ACC112 (cell line): Measurements from ENCODE around the gene ZNF169.
A peak's percentile ranks its signal among the peaks of the same experiment; 100 is the strongest.
"Not testable (repeated sequence)": the region's sequence is repeated elsewhere in the genome, so short reads cannot be mapped to it uniquely, and the experiment has no call there.

Experiments
- H2AFZ ChIP-seq: fragments of 200-600 bp; sonication (generic); one replicate; pipeline ENCODE4 v1.6.0; 2017; ENCODE audit warnings: antibody characterized with exemption, low read length; ENCODE audit not compliant: unreplicated experiment
- H3K27ac ChIP-seq: fragments of 200-600 bp; sonication (generic); 2 replicates; pipeline ENCODE4 v1.5.1; 2014; ENCODE audit warnings: low read depth, mild to moderate bottlenecking, antibody characterized with exemption, low read length, moderate library complexity
- H3K27me3 ChIP-seq: fragments of 200-600 bp; sonication (generic); 2 replicates; pipeline ENCODE4 v1.6.1; 2014; ENCODE audit warnings: mild to moderate bottlenecking, antibody characterized with exemption, low read length, moderate library complexity, mixed read lengths; ENCODE audit not compliant: insufficient read depth
- H3K36me3 ChIP-seq: fragments of 200-600 bp; sonication (generic); 2 replicates; pipeline ENCODE4 v1.6.1; 2016; ENCODE audit warnings: mild to moderate bottlenecking, antibody characterized with exemption, low read length, moderate library complexity, mixed read lengths; ENCODE audit not compliant: insufficient read depth
- H3K4me1 ChIP-seq: fragments of 200-600 bp; sonication (generic); one replicate; pipeline ENCODE4 v1.6.1; 2016; ENCODE audit warnings: low read length, mixed read lengths; ENCODE audit not compliant: insufficient read depth, unreplicated experiment, control insufficient read depth
- H3K4me3 ChIP-seq: fragments of 200-600 bp; sonication (generic); 2 replicates; pipeline ENCODE4 v1.5.1; 2014; ENCODE audit warnings: mild to moderate bottlenecking, low read depth, low read length
- H3K79me2 ChIP-seq: fragments of 200-600 bp; sonication (generic); one replicate; pipeline ENCODE4 v1.6.0; 2016; ENCODE audit warnings: low read length; ENCODE audit not compliant: control insufficient read depth, unreplicated experiment, insufficient read depth

ZNF169 gene

DNA sequence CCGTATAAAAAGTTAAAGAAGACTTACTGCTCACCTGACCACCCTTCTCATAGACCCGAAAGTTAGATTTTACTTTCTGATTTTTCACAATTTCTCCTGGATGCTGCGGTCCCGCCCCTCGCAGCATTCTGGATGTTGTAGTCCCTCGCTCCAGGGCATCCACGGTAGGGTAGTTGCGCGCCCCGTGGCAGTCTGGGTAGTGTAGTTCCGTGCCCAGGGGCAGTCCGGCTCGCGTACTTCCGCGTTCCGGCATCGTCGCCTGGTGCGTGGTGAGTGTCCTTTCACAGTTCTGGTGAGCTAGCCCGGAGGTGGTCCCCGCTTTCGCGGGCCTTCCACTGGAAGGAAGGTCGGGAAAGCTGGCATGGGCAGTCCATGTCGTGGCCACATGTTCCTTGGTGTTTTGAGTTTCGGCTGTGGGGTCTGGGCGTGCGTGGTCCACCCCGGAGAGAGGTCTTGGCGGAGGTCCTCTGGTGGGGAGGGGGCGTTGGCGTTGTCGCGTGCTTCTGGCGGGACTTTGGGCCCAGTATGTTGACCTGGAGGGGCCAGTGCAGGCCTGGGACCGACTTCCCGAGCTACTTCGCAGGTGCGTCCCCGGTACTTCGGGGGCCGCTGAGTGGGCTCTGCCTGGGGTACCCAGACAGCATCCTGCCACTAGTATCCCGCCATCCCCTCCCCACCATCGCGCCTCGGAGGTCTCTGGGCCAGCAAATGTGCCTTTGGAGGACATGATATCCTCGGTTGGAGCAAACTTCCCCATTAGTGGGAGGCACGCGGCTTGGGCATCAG lies at the start of gene ZNF169:
Gene ZNF169, plus strand, starts transcription at position 222 of the 786 bp plus-strand sequence. CDS start 19,515 bp downstream, outside the sequence.
- H2AFZ ChIP-seq = peak within 1 kb of the TSS; percentile 99
- H3K4me1 ChIP-seq = no peaks in the 10 kb centered on the region
- H3K79me2 ChIP-seq = peaks cover 18% of the 10 kb centered on the region
- peak within 1 kb of the TSS; percentile 99 for H3K4me3 ChIP-seq
- peaks cover 22% of the 10 kb centered on the region for H3K27me3 ChIP-seq
- no peak within 1 kb of the TSS for H3K27ac ChIP-seq
- H3K36me3 ChIP-seq = peaks cover 3% of the 10 kb centered on the region

DNA sequence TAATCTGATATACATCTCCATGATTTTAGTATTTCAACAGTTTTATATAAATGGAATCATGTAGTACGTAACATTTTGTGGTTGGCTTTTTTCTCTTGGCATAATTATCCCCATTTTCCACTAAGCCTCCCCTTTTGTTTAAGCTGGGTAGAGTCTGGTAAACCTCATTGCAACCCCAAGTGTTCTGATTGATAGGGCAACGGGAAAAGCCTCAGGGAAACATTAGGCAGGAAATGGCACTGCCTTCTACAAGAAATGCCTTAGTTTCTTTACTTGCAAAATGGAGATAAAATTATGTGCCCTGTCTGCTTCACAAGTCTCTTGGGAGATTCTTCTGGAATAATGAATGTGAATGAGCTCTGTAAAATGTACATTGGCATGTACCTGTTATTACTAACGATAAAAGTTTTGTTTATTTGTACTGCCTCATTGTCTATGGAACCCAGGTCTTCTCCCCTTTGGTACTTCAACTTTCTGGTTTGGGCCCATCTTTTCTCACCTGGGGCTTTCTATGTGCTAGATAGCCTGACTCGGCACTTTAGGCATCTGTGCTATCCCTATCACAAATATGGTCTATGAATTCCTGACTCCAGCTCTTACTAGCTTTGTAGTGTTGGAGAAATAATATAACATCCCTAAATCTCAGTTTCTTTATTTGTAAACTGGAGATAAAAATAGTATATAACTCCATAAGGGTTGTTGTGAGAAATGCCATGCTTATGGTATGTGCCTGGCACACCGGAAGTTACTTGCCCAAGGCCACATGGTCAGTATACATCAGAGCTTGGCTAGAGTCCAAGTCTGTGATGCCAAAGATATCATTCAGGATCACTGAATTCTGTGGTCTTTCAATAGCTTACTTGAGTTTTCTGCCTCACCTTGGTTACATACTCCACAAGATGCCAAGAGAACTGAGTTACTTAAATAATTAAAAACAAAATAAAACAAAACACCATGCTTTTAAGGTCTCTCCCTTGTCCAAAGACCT lies 48.2 kb upstream of the ZNF169 start:
- no peak overlapping the region for H3K4me3 ChIP-seq
- H3K27me3 ChIP-seq = peaks cover 7% of the 10 kb centered on the region; the same call in 1 of the 2 replicates
- no peaks in the 10 kb centered on the region for H3K36me3 ChIP-seq
- H3K27ac ChIP-seq = no peak overlapping the region
- no peak overlapping the region for H2AFZ ChIP-seq
- no peaks in the 10 kb centered on the region for H3K4me1 ChIP-seq
- no peaks in the 10 kb centered on the region for H3K79me2 ChIP-seq

DNA sequence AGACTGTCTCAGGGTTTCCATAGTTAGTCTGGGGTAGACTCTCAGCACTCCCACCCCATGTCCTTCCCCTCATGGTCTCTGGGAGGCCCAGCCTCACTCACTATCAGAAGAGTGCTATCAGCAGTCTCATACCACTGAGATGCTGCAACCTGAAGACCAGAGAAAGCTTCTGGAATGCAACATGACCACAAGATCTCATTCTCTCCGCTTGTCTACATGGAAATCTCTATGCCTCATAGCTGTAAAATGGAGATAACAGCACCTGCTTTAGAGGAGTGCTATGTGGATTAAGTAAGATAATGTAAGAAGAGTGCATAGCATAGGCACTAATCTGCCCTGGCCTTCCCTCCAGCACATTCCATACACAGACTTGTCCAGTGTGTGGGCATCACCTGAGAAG lies 47.0 kb upstream of the ZNF169 start:
- no peaks in the 10 kb centered on the region for H3K36me3 ChIP-seq
- peaks cover 13% of the 10 kb centered on the region; the same call in 1 of the 2 replicates for H3K27me3 ChIP-seq
- H3K4me1 ChIP-seq = no peaks in the 10 kb centered on the region
- no peak overlapping the region for H3K4me3 ChIP-seq
- no peaks in the 10 kb centered on the region for H3K79me2 ChIP-seq
- no peak overlapping the region for H3K27ac ChIP-seq
- H2AFZ ChIP-seq = no peak overlapping the region

DNA sequence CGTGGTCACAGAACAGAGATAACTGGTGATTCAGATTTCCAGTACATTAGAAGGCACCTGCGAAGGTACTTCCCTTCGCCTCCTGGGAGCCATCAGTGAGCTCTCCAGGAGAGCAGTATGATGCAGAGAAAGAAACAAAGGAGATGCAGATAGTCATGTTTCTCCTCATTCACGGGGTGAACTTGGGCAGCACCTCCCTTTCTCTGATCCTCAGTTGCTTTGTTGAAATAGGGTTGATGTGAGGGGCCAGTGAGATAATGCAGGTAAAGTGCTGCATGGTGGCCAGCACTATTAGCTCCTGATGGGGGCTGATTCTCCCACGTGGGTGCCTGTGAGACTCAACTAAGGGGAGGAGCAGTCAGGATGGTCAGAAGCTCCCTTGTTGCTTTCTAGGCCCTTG lies 46.6 kb upstream of the ZNF169 start:
- Histone ChIP-seq H3K4me3 (no peak overlapping the region), H3K36me3 (no peaks in the 10 kb centered on the region), H3K27ac (no peak overlapping the region), H3K4me1 (no peaks in the 10 kb centered on the region), H3K79me2 (no peaks in the 10 kb centered on the region), H2AFZ (no peak overlapping the region), H3K27me3 (peaks cover 13% of the 10 kb centered on the region; the same call in 1 of the 2 replicates)

DNA sequence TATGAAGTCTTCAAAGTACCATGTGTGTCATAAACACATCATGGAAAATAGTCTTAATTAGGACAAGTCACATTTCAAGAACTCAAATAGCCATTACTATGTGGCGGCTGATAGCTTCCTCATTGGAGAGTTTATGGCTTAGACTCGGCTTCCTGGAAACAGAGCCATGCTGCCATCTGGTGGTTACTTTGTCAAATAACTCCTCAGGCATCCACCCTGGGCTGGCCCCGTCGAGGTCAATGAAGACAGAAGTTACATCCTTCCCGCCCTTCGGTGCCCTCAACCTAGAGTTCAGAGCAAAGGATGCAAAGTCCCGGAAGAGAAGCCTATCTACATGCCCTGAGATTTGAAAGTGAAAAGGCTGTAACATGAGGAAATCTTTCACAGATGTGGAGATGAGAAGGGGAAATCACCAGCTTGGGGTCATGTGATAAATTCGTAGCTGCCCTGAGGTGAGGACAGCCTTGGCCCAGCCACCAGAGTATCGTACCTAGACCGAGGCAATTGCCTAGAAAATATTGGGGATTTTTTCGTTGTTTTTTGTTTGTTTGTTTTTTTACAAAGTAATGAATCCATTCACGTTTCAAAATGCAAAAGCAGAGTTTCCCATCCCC lies 45.5 kb upstream of the ZNF169 start:
- Histone ChIP-seq H3K27ac (no peak overlapping the region), H3K36me3 (no peaks in the 10 kb centered on the region), H3K4me1 (no peaks in the 10 kb centered on the region), H3K4me3 (no peak overlapping the region), H3K79me2 (no peaks in the 10 kb centered on the region), H3K27me3 (peaks cover 13% of the 10 kb centered on the region; the same call in 1 of the 2 replicates), H2AFZ (peak overlapping the region; percentile 39)

DNA sequence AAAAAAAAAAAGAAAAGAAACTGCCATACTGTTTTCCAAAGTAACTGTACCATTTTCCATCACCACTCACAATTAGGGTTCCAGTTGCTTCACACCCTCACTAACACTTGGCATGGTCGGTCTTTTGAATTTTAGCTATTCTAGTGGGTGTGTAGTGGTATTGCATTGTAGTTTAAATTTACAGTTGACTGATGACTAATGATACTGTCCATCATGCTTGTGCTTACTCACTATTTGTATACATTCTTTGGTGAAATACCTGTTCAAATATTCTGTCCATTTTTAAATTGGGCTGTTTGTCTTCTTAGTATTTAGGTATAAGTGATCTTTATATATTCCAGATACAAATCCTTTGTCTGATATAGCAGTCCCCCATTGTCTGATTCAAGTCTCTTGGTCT lies 36.2 kb upstream of the ZNF169 start:
- H2AFZ ChIP-seq = no peak overlapping the region
- H3K4me3 ChIP-seq = no peak overlapping the region
- H3K79me2 ChIP-seq = no peaks in the 10 kb centered on the region
- H3K4me1 ChIP-seq = no peaks in the 10 kb centered on the region
- no peak overlapping the region for H3K27ac ChIP-seq
- H3K36me3 ChIP-seq = no peaks in the 10 kb centered on the region
- H3K27me3 ChIP-seq = peaks cover 5% of the 10 kb centered on the region; the same call in 1 of the 2 replicates

DNA sequence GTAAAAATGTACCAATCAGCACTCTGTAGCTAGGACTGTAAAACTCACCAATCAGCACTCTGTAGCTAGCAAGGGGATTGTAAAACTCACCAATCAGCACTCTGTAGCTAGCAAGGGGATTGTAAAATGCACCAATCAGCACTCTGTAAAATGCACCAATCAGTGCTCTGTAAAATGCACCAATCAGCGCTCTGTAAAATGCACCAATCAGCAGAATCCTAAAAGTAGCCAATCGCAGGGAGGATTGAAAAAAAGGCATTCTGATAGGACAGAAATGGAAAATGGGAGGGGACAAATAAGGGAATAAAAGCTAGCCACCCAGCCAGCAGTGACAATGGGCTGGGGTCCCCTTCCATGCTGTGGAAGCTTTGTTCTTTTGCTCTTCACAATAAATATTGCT lies 33.7 kb upstream of the ZNF169 start:
- H3K36me3 ChIP-seq, H2AFZ ChIP-seq, H3K27ac ChIP-seq, H3K79me2 ChIP-seq, H3K4me1 ChIP-seq, H3K4me3 ChIP-seq: not testable (repeated sequence)
- peaks cover 22% of the 10 kb centered on the region; the same call in 1 of the 2 replicates for H3K27me3 ChIP-seq

DNA sequence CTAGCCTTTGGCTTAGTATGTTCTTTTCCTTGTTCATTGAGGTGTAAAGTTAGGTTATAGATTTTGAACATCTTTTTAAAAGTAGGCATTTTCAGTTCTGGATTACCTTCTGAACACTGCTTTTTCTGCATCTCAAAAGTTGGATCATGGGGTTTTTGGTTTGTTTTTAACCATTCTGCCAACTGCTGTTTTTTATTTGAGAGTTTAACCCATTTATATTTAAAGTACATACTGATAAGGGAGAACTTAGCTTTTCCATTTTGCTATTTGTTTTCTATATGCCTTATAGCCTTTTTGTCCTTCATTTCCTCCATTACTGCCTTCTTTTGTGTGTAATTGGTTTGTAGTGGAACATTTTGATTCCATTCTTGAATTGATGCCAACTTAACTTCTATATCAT lies 30.5 kb upstream of the ZNF169 start:
- H3K79me2 ChIP-seq = no peaks in the 10 kb centered on the region
- H3K27me3 ChIP-seq = peaks cover 27% of the 10 kb centered on the region
- no peak overlapping the region for H2AFZ ChIP-seq
- no peak overlapping the region for H3K4me3 ChIP-seq
- H3K27ac ChIP-seq = no peak overlapping the region
- no peaks in the 10 kb centered on the region for H3K4me1 ChIP-seq
- no peaks in the 10 kb centered on the region for H3K36me3 ChIP-seq

DNA sequence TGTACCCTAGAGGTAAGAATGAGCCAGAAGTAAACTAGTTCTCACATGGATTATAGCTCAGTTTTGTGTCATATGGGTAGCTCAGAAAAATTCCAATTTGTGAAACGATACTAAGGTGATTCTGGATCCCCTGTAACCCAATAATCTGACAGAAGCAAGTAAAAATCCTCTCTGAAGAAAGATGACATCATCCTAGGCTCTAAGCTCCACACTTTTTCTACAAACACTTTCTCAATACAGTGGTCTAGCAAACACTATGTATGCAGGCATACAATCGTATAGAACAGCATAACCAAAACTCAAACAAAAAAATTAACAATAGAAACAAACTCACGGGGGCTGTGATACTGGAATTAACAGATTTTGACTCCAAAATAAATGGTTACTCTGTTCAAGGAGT lies 26.7 kb upstream of the ZNF169 start:
- Histone ChIP-seq H3K27me3 (peaks cover 27% of the 10 kb centered on the region), H2AFZ (no peak overlapping the region), H3K36me3 (no peaks in the 10 kb centered on the region), H3K27ac (no peak overlapping the region), H3K4me3 (no peak overlapping the region), H3K4me1 (no peaks in the 10 kb centered on the region), H3K79me2 (no peaks in the 10 kb centered on the region)

DNA sequence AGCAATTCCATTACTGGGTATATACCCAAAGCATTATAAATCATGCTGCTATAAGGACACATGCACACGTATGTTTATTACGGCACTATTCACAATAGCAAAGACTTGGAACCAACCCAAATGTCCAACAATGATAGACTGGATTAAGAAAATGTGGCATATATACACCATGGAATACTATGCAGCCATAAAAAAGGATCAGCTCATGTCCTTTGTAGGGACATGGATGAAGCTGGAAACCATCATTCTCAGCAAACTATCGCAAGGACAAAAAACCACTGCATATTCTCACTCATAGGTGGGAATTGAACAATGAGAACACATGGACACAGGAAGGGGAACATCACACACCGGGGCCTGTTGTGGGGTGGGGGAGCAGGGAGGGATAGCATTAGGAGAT lies 18.0 kb upstream of the ZNF169 start:
- H3K4me1 ChIP-seq, H3K79me2 ChIP-seq, H3K27me3 ChIP-seq, H3K36me3 ChIP-seq, H3K27ac ChIP-seq, H2AFZ ChIP-seq, H3K4me3 ChIP-seq: not testable (repeated sequence)
